Measurements from ENCODE around the gene CFAP77.

DNA sequence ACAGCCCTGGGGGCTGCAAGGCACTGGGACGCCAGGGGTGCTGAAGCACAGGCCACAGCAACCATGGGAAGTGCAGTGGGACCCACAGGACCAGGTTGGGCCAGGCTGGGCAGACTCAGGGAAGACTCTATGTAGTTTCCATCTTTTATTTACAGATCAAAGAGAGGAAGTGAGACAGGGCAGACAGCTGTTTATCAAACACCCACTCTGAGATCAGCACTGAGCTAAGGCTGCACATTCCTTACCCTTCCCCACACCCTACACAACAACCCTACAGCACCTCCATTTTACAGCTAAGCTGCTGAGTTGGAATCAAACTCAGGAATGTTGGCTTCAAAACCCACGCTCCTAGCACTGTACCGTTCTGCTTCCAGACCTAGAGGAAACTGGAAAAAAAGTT lies 192.2 kb downstream of the CFAP77 start:
- TF ChIP-seq ARNTL (CRISPR knock-in tag; IDR thresholded peaks at IDR 0.05; ENCODE audit: borderline replicate concordance, low read depth) (no peak), ZNF70 (CRISPR knock-in tag; IDR thresholded peaks at IDR 0.05) (no peak), TOX (CRISPR knock-in tag; IDR thresholded peaks at IDR 0.05; ENCODE audit: borderline replicate concordance) (no peak), ISL1 (CRISPR knock-in tag; IDR thresholded peaks at IDR 0.05) (no peak), PPARA (CRISPR knock-in tag; IDR thresholded peaks at IDR 0.05; ENCODE audit: borderline replicate concordance) (no peak), ZC3H10 (CRISPR knock-in tag; IDR thresholded peaks at IDR 0.05) (no peak)
- TF ChIP-seq, protein P1, sequence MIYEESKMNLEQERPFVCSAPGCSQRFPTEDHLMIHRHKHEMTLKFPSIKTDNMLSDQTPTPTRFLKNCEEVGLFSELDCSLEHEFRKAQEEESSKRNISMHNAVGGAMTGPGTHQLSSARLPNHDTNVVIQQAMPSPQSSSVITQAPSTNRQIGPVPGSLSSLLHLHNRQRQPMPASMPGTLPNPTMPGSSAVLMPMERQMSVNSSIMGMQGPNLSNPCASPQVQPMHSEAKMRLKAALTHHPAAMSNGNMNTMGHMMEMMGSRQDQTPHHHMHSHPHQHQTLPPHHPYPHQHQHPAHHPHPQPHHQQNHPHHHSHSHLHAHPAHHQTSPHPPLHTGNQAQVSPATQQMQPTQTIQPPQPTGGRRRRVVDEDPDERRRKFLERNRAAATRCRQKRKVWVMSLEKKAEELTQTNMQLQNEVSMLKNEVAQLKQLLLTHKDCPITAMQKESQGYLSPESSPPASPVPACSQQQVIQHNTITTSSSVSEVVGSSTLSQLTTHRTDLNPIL (CRISPR knock-in tag; IDR thresholded peaks at IDR 0.05; ENCODE audit: low read depth): no peak
- TF ChIP-seq, protein P2, sequence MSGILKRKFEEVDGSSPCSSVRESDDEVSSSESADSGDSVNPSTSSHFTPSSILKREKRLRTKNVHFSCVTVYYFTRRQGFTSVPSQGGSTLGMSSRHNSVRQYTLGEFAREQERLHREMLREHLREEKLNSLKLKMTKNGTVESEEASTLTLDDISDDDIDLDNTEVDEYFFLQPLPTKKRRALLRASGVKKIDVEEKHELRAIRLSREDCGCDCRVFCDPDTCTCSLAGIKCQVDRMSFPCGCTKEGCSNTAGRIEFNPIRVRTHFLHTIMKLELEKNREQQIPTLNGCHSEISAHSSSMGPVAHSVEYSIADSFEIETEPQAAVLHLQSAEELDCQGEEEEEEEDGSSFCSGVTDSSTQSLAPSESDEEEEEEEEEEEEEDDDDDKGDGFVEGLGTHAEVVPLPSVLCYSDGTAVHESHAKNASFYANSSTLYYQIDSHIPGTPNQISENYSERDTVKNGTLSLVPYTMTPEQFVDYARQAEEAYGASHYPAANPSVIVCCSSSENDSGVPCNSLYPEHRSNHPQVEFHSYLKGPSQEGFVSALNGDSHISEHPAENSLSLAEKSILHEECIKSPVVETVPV (CRISPR knock-in tag; IDR thresholded peaks at IDR 0.05): no peak
- TF ChIP-seq, protein P3, sequence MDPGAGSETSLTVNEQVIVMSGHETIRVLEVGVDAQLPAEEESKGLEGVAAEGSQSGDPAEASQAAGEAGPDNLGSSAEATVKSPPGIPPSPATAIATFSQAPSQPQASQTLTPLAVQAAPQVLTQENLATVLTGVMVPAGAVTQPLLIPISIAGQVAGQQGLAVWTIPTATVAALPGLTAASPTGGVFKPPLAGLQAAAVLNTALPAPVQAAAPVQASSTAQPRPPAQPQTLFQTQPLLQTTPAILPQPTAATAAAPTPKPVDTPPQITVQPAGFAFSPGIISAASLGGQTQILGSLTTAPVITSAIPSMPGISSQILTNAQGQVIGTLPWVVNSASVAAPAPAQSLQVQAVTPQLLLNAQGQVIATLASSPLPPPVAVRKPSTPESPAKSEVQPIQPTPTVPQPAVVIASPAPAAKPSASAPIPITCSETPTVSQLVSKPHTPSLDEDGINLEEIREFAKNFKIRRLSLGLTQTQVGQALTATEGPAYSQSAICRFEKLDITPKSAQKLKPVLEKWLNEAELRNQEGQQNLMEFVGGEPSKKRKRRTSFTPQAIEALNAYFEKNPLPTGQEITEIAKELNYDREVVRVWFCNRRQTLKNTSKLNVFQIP (CRISPR knock-in tag; IDR thresholded peaks at IDR 0.05; ENCODE audit: borderline replicate concordance, low read depth): no peak
- TF ChIP-seq, protein P4, sequence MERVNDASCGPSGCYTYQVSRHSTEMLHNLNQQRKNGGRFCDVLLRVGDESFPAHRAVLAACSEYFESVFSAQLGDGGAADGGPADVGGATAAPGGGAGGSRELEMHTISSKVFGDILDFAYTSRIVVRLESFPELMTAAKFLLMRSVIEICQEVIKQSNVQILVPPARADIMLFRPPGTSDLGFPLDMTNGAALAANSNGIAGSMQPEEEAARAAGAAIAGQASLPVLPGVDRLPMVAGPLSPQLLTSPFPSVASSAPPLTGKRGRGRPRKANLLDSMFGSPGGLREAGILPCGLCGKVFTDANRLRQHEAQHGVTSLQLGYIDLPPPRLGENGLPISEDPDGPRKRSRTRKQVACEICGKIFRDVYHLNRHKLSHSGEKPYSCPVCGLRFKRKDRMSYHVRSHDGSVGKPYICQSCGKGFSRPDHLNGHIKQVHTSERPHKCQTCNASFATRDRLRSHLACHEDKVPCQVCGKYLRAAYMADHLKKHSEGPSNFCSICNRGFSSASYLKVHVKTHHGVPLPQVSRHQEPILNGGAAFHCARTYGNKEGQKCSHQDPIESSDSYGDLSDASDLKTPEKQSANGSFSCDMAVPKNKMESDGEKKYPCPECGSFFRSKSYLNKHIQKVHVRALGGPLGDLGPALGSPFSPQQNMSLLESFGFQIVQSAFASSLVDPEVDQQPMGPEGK (CRISPR knock-in tag; IDR thresholded peaks at IDR 0.05; ENCODE audit: borderline replicate concordance): no peak

Data from SK-N-SH treated with all-trans-retinoic acid at 6 μM for 48 hours (cell line).